Caco-2 (cell line): ENCODE measurements around the gene RABL6. TPM values are rescaled to one million over a fixed set of nuclear protein-coding genes. Genes with fewer than 3 reads are reported as not detected.

Experiments
- BruUV-seq: library from RNA; stranded (reverse); fragments of 400-500 nt; replicated peaks from 2 replicates; lab custom pipeline; 2021; lab: Mats Ljungman, UMichigan
- CTCF ChIA-PET: fragments of 300-600 bp; sonication (Branson Sonifier 250); formaldehyde crosslinking; loops from one replicate; lab custom pipeline; 2022; ENCODE audit warnings: antibody characterized with exemption; lab: Charles Lee
- POLR2A ChIA-PET: fragments of 300-600 bp; sonication (Branson Sonifier 250); formaldehyde crosslinking; loops from one replicate; lab custom pipeline; 2022; ENCODE audit warnings: antibody characterized with exemption; lab: Charles Lee
- DNase-seq, 2 experiments: peaks; one replicate each; pipeline versions ENCODE4 v3.0.0 to v3.0.0-alpha.2; 2020 to 2022
- H3K27me3 ChIP-seq: replicated peaks from 2 replicates; pipeline ENCODE4 v1.6.0; 2011; ENCODE audit warnings: low read length; ENCODE audit not compliant: control insufficient read depth, insufficient read depth
- H3K36me3 ChIP-seq: 2 replicates; pipeline ENCODE4 v1.5.1; 2011; ENCODE audit warnings: low read length; ENCODE audit not compliant: control insufficient read depth, insufficient read depth
- H3K4me1 ChIP-seq: fragments of 250-450 bp; sonication (Bioruptor Pico); 2 replicates; pipeline ENCODE4 v1.5.1; 2020; ENCODE audit warnings: mild to moderate bottlenecking
- H3K4me3 ChIP-seq: 2 replicates; pipeline ENCODE4 v1.5.1; 2011; ENCODE audit warnings: low read depth, mild to moderate bottlenecking, control low read depth, low read length
- H3K9me3 ChIP-seq: fragments of 250-450 bp; sonication (Bioruptor Pico); 2 replicates; pipeline ENCODE4 v1.5.1; 2020; ENCODE audit warnings: mild to moderate bottlenecking, moderate library complexity
- H3K27ac Mint-ChIP-seq: one replicate; pipeline ENCODE4 v1.8.0; 2022; ENCODE audit warnings: mixed read lengths; ENCODE audit not compliant: unreplicated experiment
- H3K27me3 Mint-ChIP-seq: one replicate; pipeline ENCODE4 v1.8.0; 2022; ENCODE audit warnings: mixed read lengths; ENCODE audit not compliant: insufficient read depth, unreplicated experiment
- H3K36me3 Mint-ChIP-seq: one replicate; pipeline ENCODE4 v1.8.0; 2022; ENCODE audit warnings: mild to moderate bottlenecking, mixed read lengths; ENCODE audit not compliant: insufficient read depth, unreplicated experiment
- H3K4me1 Mint-ChIP-seq: one replicate; pipeline ENCODE4 v1.8.0; 2022; ENCODE audit warnings: low read depth, mixed read lengths; ENCODE audit not compliant: unreplicated experiment
- H3K4me3 Mint-ChIP-seq: one replicate; pipeline ENCODE4 v1.8.0; 2022; ENCODE audit warnings: mild to moderate bottlenecking, moderate library complexity, mixed read lengths; ENCODE audit not compliant: unreplicated experiment
- H3K9me3 Mint-ChIP-seq: one replicate; pipeline ENCODE4 v1.8.0; 2022; ENCODE audit warnings: mixed read lengths; ENCODE audit not compliant: unreplicated experiment
- CTCF ChIP-seq, 2 experiments: fragments of 200-600 bp in 1 of 2; IDR thresholded peaks; 1 replicate in 1 of 2; 2 replicates in 1 of 2; pipeline versions ENCODE4 v1.5.1 to v1.8.0; 2011 to 2022; ENCODE audit warnings: antibody characterized with exemption in 1 of 2, control low read depth in 1 of 2, inconsistent platforms in 1 of 2, low read depth in 1 of 2, low read length in 1 of 2, mild to moderate bottlenecking in 1 of 2, moderate library complexity in 1 of 2; ENCODE audit not compliant: insufficient read depth in 1 of 2, severe bottlenecking in 1 of 2, unreplicated experiment in 1 of 2
- intact Hi-C: fragments of 100-400 bp; cut with micrococcal nuclease; formaldehyde crosslinking; loops from one replicate; pipeline ENCODE4 v1.10.0; 2022; ENCODE audit not compliant: unreplicated experiment
- total RNA-seq: library from RNA; stranded (reverse); gene quantifications from 2 replicates; pipeline ENCODE4 v1.2.3, GENCODE V29; 2022

Gene RABL6
- total RNA-seq, 1 experiment from 2014 or later, result 138 TPM

GRCh38 chr9:136862849-136863622 lies 55.3 kb downstream of the RABL6 start:
- DNase-seq, result no peak
- H3K27me3 Mint-ChIP-seq, result no peaks in the 10 kb centered on the region
- intact Hi-C loops, result no loop called here
- H3K36me3 Mint-ChIP-seq, result peaks cover 79% of the 10 kb centered on the region
- H3K27ac Mint-ChIP-seq, result no peak overlapping the region
- peaks cover 1% of the 10 kb centered on the region; the same call in 1 of the 2 replicates for H3K36me3 ChIP-seq
- no peak for TF ChIP-seq CTCF (IDR thresholded peaks at IDR 0.05; ENCODE audit: insufficient read depth in 1 of 2, low read depth in 1 of 2, low read length in 1 of 2, severe bottlenecking in 1 of 2, unreplicated experiment in 1 of 2)
- H3K9me3 Mint-ChIP-seq, result no peaks in the 10 kb centered on the region
- CTCF ChIA-PET, result no interaction called here
- POLR2A ChIA-PET, result no interaction called here
- H3K9me3 ChIP-seq, result no peaks in the 10 kb centered on the region
- H3K27me3 ChIP-seq, result no peaks in the 10 kb centered on the region
- BruUV-seq, result no TSS peak
- H3K4me3 Mint-ChIP-seq, result no peak overlapping the region
- no peaks in the 10 kb centered on the region for H3K4me1 Mint-ChIP-seq
- peaks cover 13% of the 10 kb centered on the region for H3K4me1 ChIP-seq
- H3K4me3 ChIP-seq, result no peak overlapping the region

- Mint-ChIP-seq H3K36me3 (peaks cover 78% of the 10 kb centered on the region), H3K4me1 (no peaks in the 10 kb centered on the region), H3K9me3 (no peaks in the 10 kb centered on the region), H3K27me3 (no peaks in the 10 kb centered on the region), H3K4me3 (no peak overlapping the region), H3K27ac (no peak overlapping the region)
- intact Hi-C loops, result no loop called here
- POLR2A ChIA-PET, result no interaction called here
- H3K4me1 ChIP-seq, result peaks cover 13% of the 10 kb centered on the region
- TF ChIP-seq CTCF (IDR thresholded peaks at IDR 0.05; ENCODE audit: insufficient read depth in 1 of 2, low read depth in 1 of 2, low read length in 1 of 2, severe bottlenecking in 1 of 2, unreplicated experiment in 1 of 2), result no peak
- BruUV-seq, result no TSS peak
- H3K9me3 ChIP-seq, result no peaks in the 10 kb centered on the region
- H3K27me3 ChIP-seq, result no peaks in the 10 kb centered on the region
- DNase-seq, result no peak
- peaks cover 1% of the 10 kb centered on the region; the same call in 1 of the 2 replicates for H3K36me3 ChIP-seq
- H3K4me3 ChIP-seq, result no peak overlapping the region
- CTCF ChIA-PET, result no interaction called here
These were observed 56.0 kb downstream of the RABL6 start for GRCh38 chr9:136863623-136864273.

GRCh38 chr9:136865041-136865767 lies 57.5 kb downstream of the RABL6 start:
- Mint-ChIP-seq H3K4me3 (peak overlapping the region; percentile 77), H3K9me3 (no peaks in the 10 kb centered on the region), H3K27me3 (no peaks in the 10 kb centered on the region), H3K4me1 (no peaks in the 10 kb centered on the region), H3K36me3 (peaks cover 67% of the 10 kb centered on the region), H3K27ac (peak overlapping the region; percentile 76)
- Histone ChIP-seq H3K36me3 (peaks cover 1% of the 10 kb centered on the region; the same call in 1 of the 2 replicates), H3K4me1 (peaks cover 3% of the 10 kb centered on the region; the same call in 1 of the 2 replicates), H3K4me3 (peak overlapping the region; percentile 60), H3K9me3 (no peaks in the 10 kb centered on the region; the same call in 1 of the 2 replicates), H3K27me3 (no peaks in the 10 kb centered on the region)
- POLR2A ChIA-PET, result no interaction called here
- intact Hi-C loops, result no loop called here
- CTCF ChIA-PET, result no interaction called here
- BruUV-seq, result no TSS peak
- TF ChIP-seq CTCF (IDR thresholded peaks at IDR 0.05; ENCODE audit: insufficient read depth in 1 of 2, low read depth in 1 of 2, low read length in 1 of 2, severe bottlenecking in 1 of 2, unreplicated experiment in 1 of 2), result no peak
- no peak for DNase-seq
